Measurements from ENCODE around the gene NCAPG.
A peak's percentile ranks its signal among the peaks of the same experiment; 100 is the strongest.
"Not testable (repeated sequence)": the region's sequence is repeated elsewhere in the genome, so short reads cannot be mapped to it uniquely, and the experiment has no call there.

The NCAPG gene

GRCh38 chr4:17797808-17798207, 13.0 kb upstream of the NCAPG start:
- DNase-seq (ENCODE audit: low spot score), result no peak

DNA sequence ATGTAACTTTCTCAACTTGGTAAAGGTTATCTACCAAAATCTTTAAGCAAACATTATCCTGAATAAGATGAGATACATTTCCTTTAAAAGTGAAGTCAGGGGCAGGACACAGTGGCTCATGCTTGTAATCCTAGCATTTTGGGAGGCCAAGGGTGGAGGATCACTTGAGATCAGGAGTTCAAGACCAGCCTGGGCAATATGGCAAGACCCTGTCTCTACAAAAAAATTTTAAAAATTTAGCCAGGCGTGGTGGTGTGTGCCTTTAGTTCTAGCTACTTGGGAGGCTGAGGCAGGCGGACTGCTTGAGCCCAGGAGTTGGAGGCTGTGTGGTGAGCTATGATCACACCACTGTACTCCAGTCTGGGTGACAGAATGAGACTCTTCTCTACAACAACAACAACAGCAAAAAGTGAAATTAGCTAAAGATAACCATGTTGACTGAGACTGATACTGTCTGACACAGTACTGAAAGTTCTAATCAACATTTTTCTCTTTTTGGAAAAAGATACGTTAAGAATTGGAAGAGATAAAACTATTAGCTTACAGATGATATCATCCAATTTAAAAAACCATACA, 5.1 kb upstream of the NCAPG start:
- DNase-seq (ENCODE audit: low spot score), result no peak

- DNase-seq (ENCODE audit: low spot score), result no peak
Measured at GRCh38 chr4:17807446-17807845, 3.3 kb upstream of the NCAPG start.

GRCh38 chr4:17809667-17810066, 1.1 kb upstream of the NCAPG start:
- DNase-seq (ENCODE audit: low spot score), result peak; percentile 7

GRCh38 chr4:17811078-17811603, 362 bp downstream of the NCAPG start:
- peak; percentile 8 for DNase-seq (ENCODE audit: low spot score)

- no peak for DNase-seq (ENCODE audit: low spot score)
Measured at GRCh38 chr4:17812125-17812524, 1.3 kb downstream of the NCAPG start.

GRCh38 chr4:17812801-17813200, 2.0 kb downstream of the NCAPG start:
- no peak for DNase-seq (ENCODE audit: low spot score)

GRCh38 chr4:17814140-17814539, 3.4 kb downstream of the NCAPG start:
- no peak for DNase-seq (ENCODE audit: low spot score)

GRCh38 chr4:17816142-17816541, 5.4 kb downstream of the NCAPG start:
- no peak for DNase-seq (ENCODE audit: low spot score)

DNA sequence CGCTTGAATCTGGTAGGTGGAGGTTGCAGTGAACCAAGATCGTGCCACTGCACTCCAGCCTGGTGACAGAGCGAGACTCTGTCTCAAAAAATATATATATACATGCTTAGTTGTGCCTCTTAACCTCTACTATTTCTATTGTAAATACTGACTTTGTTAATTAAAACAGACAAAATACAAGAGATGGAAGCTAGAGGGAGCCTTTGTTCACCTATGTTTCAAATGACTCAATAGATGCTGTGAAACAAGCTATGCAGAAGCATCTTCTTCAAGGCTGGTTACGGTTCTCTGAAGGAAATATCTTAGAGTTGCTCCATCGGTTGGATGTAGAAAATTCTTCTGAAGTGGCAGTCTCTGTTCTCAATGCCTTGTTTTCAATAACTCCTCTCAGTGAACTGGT, 6.2 kb downstream of the NCAPG start:
- DNase-seq (ENCODE audit: low spot score), result peak; percentile 63

- no peak for DNase-seq (ENCODE audit: low spot score)
Measured at GRCh38 chr4:17823871-17824669, 13.3 kb downstream of the NCAPG start.

GRCh38 chr4:17846266-17846665, 35.5 kb downstream of the NCAPG start:
- DNase-seq (ENCODE audit: low spot score), result no peak

DNA sequence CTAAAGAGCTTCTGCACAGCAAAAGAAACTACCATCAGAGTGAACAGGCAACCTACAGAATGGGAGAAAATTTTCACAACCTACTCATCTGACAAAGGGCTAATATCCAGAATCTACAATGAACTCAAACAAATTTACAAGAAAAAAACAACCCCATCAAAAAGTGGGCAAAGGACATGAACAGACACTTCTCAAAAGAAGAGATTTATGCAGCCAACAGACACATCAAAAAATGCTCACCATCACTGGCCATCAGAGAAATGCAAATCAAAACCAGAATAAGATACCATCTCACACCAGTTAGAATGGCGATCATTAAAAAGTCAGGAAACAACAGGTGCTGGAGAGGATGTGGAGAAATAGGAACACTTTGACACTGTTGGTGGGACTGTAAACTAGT, 39.5 kb downstream of the NCAPG start:
- not testable (repeated sequence) for DNase-seq (ENCODE audit: low spot score)

DNA sequence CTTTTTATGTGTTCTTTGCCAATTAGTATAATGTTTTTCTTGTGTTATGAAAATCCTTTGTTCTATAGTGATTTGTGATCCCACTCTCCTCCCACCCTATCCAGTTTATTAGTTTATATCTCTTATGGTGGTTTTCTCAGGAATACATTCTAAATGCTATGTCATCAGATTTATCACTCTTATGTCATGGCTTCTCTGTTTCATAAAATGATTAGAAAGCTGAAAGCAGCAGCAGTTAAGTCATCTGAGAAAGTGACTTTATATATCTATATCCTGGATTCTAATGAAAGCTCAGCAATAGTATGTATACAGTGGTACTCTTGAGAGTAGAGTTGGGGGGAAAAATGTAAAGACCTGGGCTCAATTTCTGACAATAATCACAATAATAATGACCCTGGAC, 41.2 kb downstream of the NCAPG start:
- no peak for DNase-seq (ENCODE audit: low spot score)

- DNase-seq (ENCODE audit: low spot score), result no peak
Measured at GRCh38 chr4:17854036-17854435, 43.3 kb downstream of the NCAPG start.

- DNase-seq (ENCODE audit: low spot score), result no peak
Measured at GRCh38 chr4:17859793-17860406, 49.1 kb downstream of the NCAPG start.

DNA sequence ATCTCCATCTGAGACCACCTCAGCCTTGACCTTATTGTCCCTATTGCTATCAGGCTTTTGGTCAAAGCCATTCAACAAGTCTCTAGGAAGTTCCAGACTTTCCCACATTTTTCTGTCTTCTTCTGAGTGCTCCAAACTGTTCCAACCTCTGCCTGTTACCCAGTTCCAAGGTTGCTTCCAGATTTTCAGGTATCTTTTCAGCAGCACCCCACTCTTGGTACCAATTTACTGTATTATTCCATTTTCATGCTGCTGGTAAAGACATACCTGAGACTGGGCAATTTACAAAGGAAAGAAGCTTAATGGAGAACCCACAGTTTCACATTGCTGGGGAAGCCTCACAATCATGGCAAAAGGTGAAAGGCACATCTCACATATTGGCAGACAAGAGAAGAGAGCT, 51.1 kb downstream of the NCAPG start:
- DNase-seq (ENCODE audit: low spot score), result not testable (repeated sequence)

GRCh38 chr4:17865866-17866363, 55.1 kb downstream of the NCAPG start:
- DNase-seq (ENCODE audit: low spot score), result no peak

- no peak for DNase-seq (ENCODE audit: low spot score)
Measured at GRCh38 chr4:17866810-17867209, 56.0 kb downstream of the NCAPG start.

DNA sequence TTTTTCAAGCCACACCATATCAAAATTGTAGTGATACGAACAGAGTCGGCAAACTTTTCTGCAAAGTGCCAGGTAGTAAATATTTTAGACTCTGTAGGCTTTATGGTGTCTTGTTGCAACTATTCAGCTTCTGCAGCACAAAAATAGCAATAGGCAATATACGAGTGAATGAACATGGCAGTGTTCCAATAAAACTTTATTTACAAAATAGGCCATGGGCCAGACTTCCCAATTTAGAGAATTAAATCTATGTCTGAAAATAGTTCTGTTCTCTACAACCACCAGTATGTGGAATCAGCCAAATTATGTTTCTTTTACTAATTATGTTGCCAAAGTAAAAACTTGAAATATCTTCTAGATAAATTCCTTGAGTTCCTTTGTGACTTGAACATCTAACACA, 56.5 kb downstream of the NCAPG start:
- no peak for DNase-seq (ENCODE audit: low spot score)

GRCh38 chr4:17869327-17869726, 58.5 kb downstream of the NCAPG start:
- DNase-seq (ENCODE audit: low spot score), result no peak

DNA sequence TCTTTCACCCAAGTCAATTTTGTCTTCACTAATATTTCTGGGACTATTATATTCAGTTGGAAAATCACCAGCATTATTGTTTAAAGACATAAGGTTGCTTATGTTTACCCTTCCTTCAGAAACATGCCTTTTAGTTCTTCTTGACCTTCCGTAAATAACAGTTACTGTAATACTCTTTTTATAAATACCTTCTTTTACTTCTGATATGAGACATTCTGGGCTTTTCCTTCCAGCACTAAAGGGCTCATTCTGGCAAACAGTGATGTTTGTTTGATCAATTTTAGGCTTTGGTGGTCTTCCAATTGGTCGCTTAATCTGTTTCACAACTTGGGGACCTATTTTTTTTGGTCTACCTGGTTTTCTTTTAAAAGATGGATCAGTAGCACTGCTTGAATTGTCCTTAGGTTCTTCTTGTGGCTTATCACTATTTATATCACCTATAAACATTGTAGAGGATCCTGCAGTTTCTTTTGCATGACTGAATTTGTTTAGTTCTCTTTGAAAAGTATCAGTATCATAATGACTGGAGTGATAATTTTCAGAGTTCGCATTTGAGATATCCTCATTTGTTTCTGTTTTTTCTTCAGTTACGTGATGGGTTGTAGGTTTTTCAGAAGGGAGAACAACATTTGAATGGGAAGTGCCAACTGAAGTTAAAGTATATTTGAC, 64.8 kb downstream of the NCAPG start:
- DNase-seq (ENCODE audit: low spot score), result no peak

All from cerebellar cortex (tissue), 1 donor.